ENCODE measurements around the gene DZANK1.
"Not testable (repeated sequence)": the region's sequence is repeated elsewhere in the genome, so short reads cannot be mapped to it uniquely, and the experiment has no call there.

DZANK1 gene

DNA sequence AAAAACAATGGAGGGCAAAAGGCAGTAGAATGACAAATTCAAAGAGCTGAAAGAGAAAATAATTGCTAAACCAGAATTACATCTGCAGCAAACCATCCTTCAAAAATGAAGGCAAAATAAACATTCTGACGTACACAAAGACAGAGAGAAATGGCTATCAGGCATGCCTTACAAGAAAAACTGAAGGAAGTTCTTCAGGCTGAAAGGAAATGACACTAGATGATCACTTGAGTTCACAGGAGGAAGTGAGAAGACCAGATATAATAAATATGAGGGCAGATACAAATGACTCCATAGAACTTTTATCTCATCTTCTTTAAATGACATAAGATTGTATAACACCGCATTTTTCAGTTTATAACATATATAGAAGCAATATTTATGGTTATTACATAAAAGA lies 30.0 kb downstream of the DZANK1 start:
- DNase-seq: no peak

DNA sequence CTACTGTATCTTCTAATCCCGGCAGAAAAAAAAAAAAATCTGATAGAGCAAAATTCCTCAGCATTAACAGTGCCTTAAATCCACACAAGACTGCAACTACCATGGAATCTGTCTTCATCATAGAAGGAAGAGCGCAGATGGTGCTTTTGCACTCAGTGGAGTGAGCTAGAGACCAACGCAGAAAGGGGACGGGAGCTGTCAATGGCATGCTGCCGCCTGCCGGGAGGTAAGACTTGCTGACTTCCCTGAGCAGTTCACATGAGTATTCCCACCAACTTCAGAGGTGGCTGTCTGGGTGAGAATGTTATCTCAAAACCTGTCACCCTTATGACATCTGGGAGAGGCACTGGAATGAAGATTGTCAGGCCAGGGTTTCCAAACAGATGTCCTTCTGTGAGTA lies 35.6 kb downstream of the DZANK1 start:
- DNase-seq: no peak

DNA sequence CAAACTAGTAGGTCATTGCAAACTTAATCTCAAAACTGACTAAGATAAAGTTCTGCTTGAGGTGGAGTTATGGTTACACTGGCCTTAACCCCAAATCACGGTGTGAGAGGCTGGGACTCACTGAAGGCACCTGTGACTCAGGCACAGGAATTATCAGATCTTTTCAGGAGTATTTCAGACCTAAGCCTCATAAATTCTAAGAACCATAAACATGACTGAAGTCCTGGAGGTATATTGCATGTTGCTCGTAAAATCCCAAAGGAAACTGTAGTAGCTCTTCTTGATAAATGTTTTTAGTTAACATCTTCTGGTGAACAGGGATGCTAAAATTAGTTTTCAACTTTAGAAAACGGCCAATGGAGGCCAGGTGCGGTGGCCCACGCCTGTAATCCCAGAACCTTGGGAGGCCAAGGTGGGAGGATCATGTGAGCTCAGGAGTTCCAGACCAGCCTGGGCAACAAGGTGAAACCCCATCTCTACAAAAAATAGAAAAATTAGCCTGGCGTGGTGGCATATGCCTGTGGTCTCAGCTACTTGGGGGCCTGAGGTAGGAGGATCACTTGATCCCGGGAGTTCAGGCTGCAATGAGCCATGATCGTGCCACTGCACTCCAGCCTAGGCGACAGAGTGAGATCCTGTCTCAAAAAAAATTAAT lies 36.5 kb downstream of the DZANK1 start:
- no peak for DNase-seq

DNA sequence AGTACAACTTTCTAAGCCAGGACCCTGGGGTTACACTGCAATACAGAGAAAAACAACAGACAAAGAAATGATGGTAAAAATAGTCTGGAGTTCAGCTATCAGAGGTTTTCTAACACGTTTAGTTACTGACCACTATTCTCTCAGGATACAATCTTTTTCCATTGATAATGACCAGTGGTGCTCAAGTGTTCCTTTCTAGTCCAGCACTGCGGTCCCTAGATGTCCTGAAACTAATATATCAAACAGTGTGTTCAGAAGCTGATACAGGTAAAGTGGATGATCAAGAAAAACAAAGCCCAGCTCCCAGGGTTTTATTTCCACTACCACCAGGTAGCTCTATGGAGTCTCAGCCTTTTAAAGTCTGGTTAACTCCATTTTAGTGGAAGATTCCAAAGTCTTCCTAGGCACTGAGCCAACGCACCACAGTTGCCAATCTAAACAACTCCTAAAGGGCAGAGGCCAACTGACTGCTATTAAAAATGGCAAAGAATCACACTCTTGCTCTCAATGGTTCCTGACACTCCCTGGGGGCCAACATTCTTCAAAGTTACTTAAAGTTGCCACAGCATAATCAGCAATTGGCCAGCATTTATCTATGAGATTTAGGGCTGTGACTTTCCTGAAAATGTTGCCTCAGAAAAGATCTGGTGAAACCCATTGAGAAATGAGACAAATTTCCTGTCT lies 38.2 kb downstream of the DZANK1 start:
- no peak for DNase-seq

DNA sequence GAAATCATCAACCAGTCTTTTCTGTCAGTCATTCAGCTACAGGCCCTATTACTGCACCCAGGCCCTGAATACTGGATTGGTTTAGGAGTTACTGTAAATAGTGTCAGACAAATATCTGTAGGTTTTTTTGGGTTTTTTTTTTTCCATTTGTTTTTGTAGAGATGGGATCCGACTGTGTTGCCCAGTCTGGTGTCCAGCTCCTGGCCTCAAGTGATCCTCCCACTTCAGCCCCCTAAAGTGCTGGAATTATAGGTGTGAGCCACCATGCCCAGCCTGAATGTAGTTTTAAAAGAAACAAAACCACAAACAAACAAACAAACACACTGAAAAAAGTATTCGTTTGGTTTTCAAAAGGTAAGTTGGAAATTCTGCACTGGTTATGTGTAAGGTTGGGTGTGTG lies 39.6 kb downstream of the DZANK1 start:
- no peak for DNase-seq

DNA sequence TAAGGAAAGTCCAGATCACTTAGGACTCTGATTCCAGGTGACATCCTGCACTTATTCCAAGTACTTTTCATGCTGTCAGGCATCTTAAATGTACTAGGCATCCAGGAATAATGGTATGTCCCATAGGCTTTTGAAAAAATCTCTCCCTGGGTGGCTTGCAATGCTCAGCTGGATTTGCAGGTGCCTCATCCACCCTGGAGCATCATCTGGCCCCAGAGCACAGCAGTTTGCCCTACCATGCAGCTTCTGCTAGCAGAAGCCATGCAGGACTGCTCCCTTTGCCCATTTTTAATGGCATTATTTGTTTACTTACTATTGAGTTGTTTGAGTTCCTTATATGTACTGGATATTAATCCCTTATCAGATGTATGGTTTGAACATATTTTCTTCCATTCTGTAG lies 45.2 kb downstream of the DZANK1 start:
- no peak for DNase-seq

DNA sequence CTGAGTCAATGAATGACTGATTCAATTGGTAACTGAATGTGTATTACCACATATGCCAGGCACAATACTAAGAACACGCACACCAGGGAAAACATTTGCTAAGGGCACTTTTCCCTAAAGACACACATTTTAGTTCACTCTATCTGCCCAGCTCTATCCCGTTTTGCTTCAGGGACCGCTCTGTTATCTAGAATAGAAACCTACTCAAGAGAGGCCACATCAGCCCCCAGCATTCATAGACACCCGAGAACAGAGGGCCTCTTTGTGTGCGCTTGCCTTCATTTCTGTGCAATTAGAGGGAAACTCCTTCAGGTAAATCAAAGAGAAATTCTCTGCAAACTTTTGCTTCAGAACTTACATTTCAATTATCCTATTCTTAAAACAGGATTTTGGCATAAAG lies 50.3 kb downstream of the DZANK1 start:
- no peak for DNase-seq

DNA sequence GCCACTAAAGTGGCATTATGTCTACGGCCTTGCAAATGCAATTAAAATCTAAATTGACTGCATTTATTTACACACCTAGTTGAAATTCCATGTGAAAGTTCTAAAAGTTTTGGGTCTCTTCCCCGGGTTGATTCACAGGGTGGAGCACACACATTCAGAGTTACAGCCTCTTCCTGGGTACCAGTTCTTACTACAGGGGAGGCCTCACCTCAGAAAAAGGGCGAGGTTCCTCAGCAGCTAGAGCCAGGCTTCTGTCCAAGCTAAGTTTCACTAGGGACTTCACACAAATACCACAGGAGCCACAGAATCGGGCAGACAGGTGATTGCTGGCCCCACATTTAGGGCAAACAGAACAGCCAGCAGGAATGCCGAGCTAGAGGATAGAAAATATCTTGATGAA lies 52.7 kb downstream of the DZANK1 start:
- DNase-seq: no peak

DNA sequence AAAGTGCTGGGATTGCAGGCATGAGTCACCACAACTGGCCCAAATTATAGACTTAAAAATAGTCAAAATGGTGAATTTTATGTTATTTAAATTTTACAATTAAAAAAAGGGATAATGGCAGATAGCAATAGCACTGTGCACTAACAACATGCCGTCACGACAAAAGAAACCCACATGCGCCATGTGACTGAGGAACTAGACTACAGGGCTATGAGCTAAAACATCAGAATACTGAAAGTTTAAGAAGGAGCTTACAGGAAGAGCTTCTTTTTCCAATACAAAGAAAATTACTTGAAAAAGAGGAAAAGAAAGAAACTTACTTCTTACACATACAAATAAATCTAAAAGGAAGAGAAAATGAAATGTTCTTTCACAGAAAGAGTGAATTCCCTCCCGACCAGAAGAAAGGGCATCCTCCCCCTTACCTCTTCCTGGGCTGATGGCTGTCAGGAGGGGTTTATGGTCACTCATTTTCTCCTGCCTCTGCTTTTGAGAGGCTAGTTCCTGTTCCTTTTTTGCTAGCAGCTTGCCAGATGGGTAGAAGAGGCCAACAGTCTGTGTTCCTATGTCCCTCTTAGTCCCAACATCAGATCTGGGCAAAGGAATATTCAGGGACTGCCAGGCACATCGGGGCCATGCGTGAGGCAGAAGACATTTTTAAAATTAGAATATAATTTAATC lies 54.5 kb downstream of the DZANK1 start:
- DNase-seq: no peak

DNA sequence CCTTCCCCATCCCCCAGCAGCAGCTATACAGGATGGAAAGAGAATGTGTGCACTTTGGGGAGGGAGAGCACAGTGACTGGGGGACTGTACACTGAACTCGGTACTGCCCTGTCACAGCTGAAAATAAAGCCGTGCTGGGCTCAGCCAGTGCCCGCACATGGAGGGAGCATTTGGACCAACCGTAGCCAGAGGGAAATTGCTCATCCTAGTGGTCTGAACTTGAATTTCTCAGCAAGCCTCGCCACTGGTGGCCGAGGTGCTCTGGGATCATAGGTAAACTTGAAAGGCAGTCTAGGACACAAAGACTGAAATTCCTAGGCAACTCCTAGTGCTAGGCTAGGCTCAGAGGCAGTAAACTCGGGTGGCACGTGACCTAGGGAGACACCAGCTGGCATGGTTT lies 61.0 kb downstream of the DZANK1 start:
- DNase-seq: no peak

DNA sequence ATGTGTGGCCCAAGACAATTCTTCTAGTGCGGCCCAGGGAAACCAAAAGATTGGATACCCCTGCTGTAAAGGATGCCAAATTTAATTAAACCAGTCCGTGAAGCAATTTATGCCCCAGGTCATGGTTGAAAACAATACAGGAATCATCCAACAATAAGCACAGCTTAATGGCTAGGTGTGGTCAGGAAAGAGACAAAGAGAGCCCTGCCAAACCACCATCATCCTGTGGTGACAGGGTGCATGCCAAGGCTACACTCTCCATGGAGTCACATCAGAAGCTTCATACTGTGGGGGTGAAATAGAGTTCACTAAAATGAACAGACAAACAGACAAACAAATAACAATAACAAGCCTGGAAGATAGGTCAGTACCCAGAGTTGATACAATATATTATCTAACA lies 62.7 kb downstream of the DZANK1 start:
- no peak for DNase-seq

DNA sequence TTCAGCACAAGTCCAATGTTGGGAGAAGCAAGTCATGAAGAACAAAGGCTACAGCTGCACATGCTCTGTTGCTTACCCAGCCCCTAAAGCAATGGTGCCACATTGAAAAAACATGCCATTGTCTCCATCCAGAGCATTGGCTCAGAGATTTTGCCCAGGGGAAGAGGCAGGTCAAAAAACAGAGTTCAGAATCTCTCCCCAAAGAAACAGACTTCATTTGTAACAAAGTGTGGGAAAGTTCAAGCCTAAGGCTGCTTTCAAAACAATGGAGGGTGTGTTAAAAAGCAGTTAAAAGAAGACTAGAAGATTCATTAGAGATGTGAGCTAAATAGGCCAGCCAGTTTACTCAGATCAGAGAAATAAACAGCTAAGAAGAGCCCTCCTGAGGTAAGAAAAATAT lies 63.6 kb downstream of the DZANK1 start:
- DNase-seq: no peak

DNA sequence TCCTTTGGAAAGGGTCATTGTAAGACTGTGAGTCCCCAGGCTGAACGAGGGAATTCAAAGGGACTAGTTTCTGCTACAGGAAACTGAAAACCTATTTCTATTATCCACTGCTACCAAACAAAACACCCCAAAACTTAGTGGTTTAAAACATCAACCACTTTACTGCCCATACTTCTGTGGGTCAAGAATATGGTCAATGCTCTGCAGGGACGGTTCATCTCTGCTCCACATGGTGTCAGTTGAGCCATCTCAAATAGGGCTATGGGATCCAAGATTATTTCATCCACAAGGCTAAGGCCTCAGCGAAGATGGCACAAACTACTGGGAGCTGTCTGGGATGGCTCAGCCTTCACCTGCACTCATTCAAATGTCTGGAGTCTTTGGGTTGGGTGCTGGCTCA lies 65.5 kb downstream of the DZANK1 start:
- DNase-seq: no peak

DNA sequence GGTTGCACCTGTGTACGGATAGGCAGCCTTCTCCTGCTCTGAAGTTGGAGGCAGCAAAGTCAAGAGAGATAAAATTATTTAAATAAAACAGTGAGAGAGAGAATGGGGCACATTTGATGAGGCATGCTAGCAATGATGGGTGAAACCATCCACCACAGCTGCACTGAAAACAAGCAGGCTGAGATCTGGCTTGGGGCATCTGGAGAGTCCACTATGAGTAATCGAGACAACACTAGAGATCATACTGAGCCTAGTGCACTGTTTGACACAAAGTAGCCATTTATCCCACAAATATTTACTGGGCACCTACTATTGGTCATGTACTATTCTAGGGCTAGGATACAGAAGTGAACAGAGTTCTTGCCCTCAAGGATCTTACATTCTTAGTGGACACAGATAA lies 66.4 kb downstream of the DZANK1 start:
- no peak for DNase-seq

DNA sequence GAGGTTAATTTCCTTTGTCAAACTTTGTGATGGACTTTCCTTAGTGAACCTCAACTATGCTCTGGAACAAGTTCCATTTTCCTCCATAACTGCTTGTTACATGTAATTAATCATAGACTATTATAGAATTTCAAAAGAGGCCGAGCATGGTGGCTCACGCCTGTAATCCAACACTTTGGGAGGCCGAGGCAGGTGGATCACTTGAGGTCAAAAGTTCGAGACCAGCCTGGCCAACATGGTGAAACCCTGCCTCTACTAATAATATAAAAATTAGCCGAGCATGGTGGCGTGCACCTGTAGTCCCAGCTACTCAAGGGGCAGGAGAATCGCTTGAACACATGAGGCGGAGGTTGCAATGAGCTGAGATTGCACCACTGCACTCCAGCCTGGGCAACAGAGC lies 68.1 kb downstream of the DZANK1 start:
- DNase-seq: not testable (repeated sequence)

DNA sequence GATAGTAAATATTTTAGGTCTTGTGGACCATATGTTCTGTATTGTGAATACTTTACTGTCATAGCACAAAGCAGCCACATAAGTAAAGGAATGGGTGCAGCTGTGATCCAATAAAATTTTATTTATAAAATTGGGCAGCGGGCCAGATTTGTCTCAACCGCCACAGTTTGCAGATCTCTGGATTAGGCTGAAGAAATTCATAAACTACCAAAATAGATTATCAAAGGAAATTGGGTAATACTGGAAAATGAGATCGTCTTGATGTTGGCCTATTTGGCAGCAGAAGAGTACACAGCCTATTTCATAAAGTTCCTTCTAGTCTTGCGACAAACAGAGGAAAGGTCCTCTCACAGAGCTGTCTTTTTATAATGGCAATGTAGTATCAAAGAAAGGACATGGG lies 69.8 kb downstream of the DZANK1 start:
- no peak for DNase-seq

DNA sequence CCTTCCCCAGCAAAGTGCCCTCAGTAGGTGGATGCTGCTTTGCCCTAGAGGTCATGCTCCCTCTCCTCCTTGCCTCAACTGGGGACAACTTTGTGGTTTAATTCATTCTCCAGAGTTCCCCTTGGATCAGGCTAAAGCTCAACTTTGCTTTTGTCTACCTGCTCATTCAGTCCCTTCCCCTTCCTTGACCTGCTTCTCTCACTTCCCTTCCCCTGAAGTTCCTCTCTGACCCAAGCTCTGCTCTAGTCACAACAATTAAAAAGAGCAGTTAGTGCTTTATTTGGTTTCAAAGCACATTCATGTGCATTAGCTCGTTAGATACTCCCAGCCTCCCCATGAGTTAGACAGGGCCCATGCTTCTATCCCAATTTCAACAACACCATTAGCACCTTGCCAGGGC lies 71.3 kb downstream of the DZANK1 start:
- DNase-seq: no peak

DNA sequence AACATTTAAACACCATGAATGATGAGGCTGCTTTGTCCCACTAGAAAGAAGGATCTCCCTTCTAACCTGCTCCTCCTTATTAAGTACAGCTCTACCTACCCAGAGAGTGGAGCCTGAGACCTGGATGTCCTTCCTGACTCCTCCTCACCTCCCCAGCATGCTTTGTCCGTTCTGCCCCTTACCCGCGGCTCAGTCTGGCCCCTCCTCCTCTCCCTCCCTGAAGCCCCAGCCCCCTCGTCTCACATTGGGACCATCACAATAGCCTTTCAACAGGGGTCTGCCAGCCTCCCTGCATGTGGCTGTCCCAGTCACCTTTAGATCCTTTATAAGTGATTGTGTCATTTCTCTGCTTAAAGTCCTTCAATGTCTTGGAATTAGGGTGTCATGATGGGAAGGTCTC lies 72.5 kb downstream of the DZANK1 start:
- DNase-seq: no peak

DNA sequence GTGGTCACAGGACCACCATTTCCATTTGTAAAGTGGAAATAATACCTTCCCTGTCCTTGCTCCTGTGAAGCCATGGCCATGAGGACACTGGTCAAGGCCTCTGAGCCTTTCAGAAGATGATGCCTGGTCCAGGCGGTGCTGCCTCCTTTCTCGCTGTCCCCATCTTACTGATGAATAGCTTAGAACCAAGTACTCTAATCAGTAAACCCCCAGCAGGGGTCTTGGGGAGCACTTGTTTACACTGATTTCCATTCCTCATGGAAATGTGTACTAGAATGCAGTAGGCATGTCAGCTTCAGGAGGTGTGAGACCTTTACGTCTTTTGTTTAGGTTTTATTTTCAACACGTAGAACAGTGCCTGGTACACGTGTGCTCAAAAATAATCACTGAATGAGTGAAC lies 75.1 kb downstream of the DZANK1 start:
- no peak for DNase-seq

DNA sequence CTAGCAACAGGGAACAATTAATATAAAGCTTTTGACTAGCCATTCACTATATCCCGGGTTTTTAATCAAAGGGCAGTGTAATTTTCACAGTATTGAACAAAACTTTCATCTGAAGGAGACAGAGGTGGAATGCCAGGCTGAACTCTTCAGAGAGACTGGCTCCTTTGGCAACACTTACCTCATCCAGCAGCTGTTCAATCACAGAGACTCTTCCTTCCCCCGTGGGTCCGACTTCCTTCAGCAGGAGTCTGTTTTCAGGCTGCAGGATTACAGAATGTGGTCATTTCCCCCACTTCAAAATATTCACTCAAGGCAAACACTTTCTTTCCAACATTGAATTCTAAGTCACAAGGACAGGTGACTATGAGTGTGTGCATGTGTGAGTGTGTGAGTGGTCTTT lies 76.6 kb downstream of the DZANK1 start:
- no peak for DNase-seq

DNA sequence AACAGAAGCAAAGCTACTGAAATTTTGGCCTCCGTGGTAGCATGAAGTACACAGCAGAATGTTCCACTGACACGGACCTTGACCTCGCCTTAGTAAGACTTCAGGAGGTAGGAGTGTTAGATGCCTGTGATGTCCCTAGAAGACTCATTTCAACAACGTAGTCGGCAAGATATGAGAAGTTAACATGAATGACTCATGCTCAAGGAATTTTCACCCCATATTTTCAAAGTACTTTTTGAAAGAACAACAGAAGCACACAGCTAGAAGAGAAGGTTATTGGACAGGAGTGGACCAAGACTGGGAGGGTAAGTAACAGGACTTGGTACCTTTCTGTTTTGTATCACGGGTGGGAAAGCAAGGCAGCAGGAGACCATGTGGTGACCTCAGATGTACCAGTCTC lies 78.0 kb downstream of the DZANK1 start:
- no peak for DNase-seq

DNA sequence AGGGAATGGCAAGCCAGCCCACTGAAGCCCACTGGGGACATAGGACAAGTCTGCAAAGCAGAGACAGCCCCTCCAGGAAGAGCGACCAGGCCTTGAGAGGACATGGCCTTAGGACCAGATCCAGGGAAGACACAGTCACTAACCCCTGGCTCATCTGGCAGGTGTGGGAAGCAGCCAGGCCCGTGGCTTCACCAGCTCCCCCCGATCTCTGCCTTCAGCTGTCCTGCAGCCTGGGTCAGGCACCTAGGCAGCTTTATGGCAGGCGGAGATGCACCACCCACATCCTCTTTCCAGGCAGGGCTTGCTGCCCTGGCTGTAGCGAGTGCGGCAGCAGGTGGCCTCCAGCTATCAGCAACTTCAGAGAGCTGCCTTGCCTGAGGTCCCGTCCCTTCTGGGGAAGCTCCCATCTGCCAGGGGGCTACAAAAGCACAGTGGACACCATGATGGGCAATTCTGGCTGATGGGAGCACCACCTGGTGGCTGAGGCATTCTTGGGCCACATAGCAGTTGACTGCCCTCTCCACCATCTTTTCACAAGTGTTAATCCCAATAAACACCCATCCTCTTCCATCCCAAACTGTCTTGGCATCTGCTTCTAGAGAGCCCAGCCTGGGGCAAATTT lies 85.8 kb downstream of the DZANK1 start:
- DNase-seq: no peak

DNA sequence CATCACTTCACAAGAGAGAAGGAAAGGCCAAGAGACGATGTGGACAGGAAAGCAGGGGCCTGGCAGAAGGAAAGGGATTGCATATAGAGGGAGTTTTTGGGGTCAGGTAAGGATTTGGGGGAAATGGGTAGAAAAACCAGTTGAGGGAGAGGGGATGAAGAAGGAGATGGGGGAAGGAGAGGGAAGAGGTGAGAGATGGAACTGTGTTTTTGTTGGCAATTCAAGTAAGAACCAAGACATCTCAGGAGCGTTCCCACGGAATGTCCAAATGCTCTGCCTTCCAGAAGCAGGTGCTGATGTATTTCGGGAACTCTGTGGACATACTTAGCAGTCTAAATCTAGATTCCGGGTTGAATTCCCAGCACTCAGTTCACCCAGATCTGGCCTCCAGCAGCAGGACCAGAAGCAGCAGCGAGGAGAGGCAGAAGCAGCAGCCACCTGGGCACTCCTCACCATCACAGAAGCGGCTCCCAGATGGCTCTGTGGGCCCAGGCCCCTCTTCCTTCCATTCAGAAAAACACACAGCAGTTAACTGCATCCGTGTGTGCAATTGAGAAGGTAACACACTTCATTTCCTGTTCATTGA lies 88.8 kb downstream of the DZANK1 start:
- no peak for DNase-seq

DNA sequence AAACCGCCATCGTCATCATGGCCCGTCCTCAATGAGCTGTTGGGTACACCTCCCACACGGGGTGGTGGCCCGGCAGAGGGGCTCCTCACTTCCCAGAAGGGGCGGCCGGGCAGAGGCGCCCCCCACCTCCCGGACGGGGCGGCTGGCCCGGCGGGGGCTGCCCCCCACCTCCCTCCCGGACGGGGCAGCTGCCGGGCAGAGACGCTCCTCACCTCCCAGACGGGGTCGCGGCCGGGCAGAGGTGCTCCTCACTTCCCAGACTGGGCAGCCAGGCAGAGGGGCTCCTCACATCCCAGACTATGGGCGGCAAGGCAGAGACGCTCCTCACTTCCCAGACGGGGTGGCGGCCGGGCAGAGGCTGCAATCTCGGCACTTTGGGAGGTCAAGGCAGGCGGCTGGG lies 91.3 kb downstream of the DZANK1 start:
- not testable (repeated sequence) for DNase-seq
